SU-DHL-6 (cell line): ENCODE measurements around the gene PHLDA1.

Source experiments
- H2AFZ ChIP-seq: fragments of 200-600 bp; sonication (generic); 2 replicates; pipeline ENCODE4 v1.6.1; 2014; ENCODE audit warnings: low read depth, mild to moderate bottlenecking, moderate library complexity, mixed read lengths, antibody characterized with exemption, low read length; ENCODE audit not compliant: severe bottlenecking
- H3F3A ChIP-seq: fragments of 200-600 bp; shearing (Covaris generic); 2 replicates; pipeline ENCODE4 v1.6.0; 2016; ENCODE audit warnings: antibody characterized with exemption, mild to moderate bottlenecking; ENCODE audit not compliant: insufficient read depth
- H3K27ac ChIP-seq: fragments of 200-600 bp; sonication (generic); 2 replicates; pipeline ENCODE4 v1.5.1; 2016; ENCODE audit warnings: low read depth, mild to moderate bottlenecking, low read length, moderate library complexity, mixed read lengths
- H3K27me3 ChIP-seq: fragments of 200-600 bp; sonication (generic), shearing (Covaris generic); 2 replicates; pipeline ENCODE4 v1.6.0; 2014; ENCODE audit warnings: mild to moderate bottlenecking, low read length
- H3K36me3 ChIP-seq: fragments of 200-600 bp; sonication (generic); 2 replicates; pipeline ENCODE4 v1.6.1; 2014; ENCODE audit warnings: mild to moderate bottlenecking, low read length, mixed read lengths
- H3K4me2 ChIP-seq: fragments of 300-600, 200-600 bp; shearing (Covaris generic), sonication (generic); 2 replicates; pipeline ENCODE4 v1.6.0; 2014; ENCODE audit warnings: low read length, low read depth, mild to moderate bottlenecking; ENCODE audit not compliant: poor library complexity, severe bottlenecking
- H3K4me3 ChIP-seq: fragments of 200-600 bp; sonication (generic); 2 replicates; pipeline ENCODE4 v1.5.1; 2014; ENCODE audit warnings: antibody characterized with exemption, low read length, mild to moderate bottlenecking, mixed read lengths; ENCODE audit not compliant: insufficient read depth, poor library complexity, severe bottlenecking
- H3K79me2 ChIP-seq: fragments of 200-600 bp; sonication (generic); 2 replicates; pipeline ENCODE4 v1.6.1; 2014; ENCODE audit warnings: mild to moderate bottlenecking, low read length, moderate library complexity; ENCODE audit not compliant: insufficient read depth
- H3K9ac ChIP-seq: fragments of 200-600 bp; sonication (generic); 2 replicates; pipeline ENCODE4 v1.7.0; 2014; ENCODE audit warnings: mild to moderate bottlenecking, low read length
- H3K9me2 ChIP-seq: fragments of 200-600 bp; sonication (generic); replicated peaks from 2 replicates; pipeline ENCODE4 v1.6.1; 2014; ENCODE audit warnings: low read length; ENCODE audit not compliant: insufficient read depth
- H3K9me3 ChIP-seq: fragments of 200-600 bp; sonication (generic); 2 replicates; pipeline ENCODE4 v1.6.1; 2014; ENCODE audit warnings: low read length, mixed read lengths; ENCODE audit not compliant: insufficient read depth
- H4K20me1 ChIP-seq: fragments of 200-600 bp; sonication (generic); 2 replicates; pipeline ENCODE4 v1.6.1; 2014; ENCODE audit warnings: low read depth, mild to moderate bottlenecking, antibody characterized with exemption, low read length, moderate library complexity, mixed read lengths
- CTCF ChIP-seq: fragments of 200-600 bp; sonication (generic); IDR thresholded peaks from one replicate; pipeline ENCODE4 v1.5.1; 2017; ENCODE audit warnings: antibody characterized with exemption, mild to moderate bottlenecking, low read length, moderate library complexity; ENCODE audit not compliant: insufficient read depth, poor library complexity, severe bottlenecking
- EZH2phosphoT487 ChIP-seq: fragments of 200-600 bp; sonication (generic), shearing (Covaris generic); conservative IDR thresholded peaks from 2 replicates; pipeline ENCODE4 v1.6.1; 2018; ENCODE audit warnings: mild to moderate bottlenecking, antibody characterized with exemption, low read length, moderate library complexity, mixed read lengths

Gene PHLDA1

GRCh38 chr12:76023069-76023690 lies 8.4 kb downstream of the PHLDA1 start:
- no peaks in the 10 kb centered on the region for H3K27me3 ChIP-seq
- H3K9me2 ChIP-seq, result no peaks in the 10 kb centered on the region
- H3K4me3 ChIP-seq, result no peak overlapping the region
- H3F3A ChIP-seq, result no peaks in the 10 kb centered on the region
- TF ChIP-seq CTCF (no peak), EZH2phosphoT487 (no peak)
- no peak overlapping the region for H3K9ac ChIP-seq
- H4K20me1 ChIP-seq, result no peaks in the 10 kb centered on the region
- no peak overlapping the region for H2AFZ ChIP-seq
- H3K4me2 ChIP-seq, result no peak overlapping the region
- no peaks in the 10 kb centered on the region for H3K79me2 ChIP-seq
- H3K9me3 ChIP-seq, result no peaks in the 10 kb centered on the region
- no peak overlapping the region for H3K27ac ChIP-seq
- no peaks in the 10 kb centered on the region for H3K36me3 ChIP-seq

GRCh38 chr12:76022506-76022905 lies 9.1 kb downstream of the PHLDA1 start:
- no peaks in the 10 kb centered on the region for H3K9me2 ChIP-seq
- no peak overlapping the region for H3K4me2 ChIP-seq
- no peak overlapping the region for H3K27ac ChIP-seq
- no peak overlapping the region for H3K9ac ChIP-seq
- no peak overlapping the region for H2AFZ ChIP-seq
- no peaks in the 10 kb centered on the region for H3F3A ChIP-seq
- H3K36me3 ChIP-seq, result no peaks in the 10 kb centered on the region
- TF ChIP-seq EZH2phosphoT487, result no peak
- no peak for TF ChIP-seq CTCF
- no peak overlapping the region for H3K4me3 ChIP-seq
- no peaks in the 10 kb centered on the region for H4K20me1 ChIP-seq
- H3K27me3 ChIP-seq, result no peaks in the 10 kb centered on the region
- no peaks in the 10 kb centered on the region for H3K79me2 ChIP-seq
- no peaks in the 10 kb centered on the region for H3K9me3 ChIP-seq

GRCh38 chr12:76020731-76021672 lies 10.6 kb downstream of the PHLDA1 start:
- Histone ChIP-seq H3K27ac (no peak overlapping the region), H3K4me2 (no peak overlapping the region), H3K9me3 (no peaks in the 10 kb centered on the region), H3K36me3 (no peaks in the 10 kb centered on the region), H3K9me2 (no peaks in the 10 kb centered on the region), H3F3A (no peaks in the 10 kb centered on the region), H3K4me3 (no peak overlapping the region), H3K9ac (no peak overlapping the region), H4K20me1 (no peaks in the 10 kb centered on the region), H3K79me2 (no peaks in the 10 kb centered on the region), H2AFZ (no peak overlapping the region), H3K27me3 (no peaks in the 10 kb centered on the region)
- TF ChIP-seq CTCF, result no peak
- TF ChIP-seq EZH2phosphoT487, result no peak
